Osteocyte (in vitro differentiated cells): ENCODE measurements around the gene RELCH. TPM values are rescaled to one million over a fixed set of nuclear protein-coding genes. Genes with fewer than 3 reads are reported as not detected.

ENCODE experiments used
- DNase-seq: peaks from one replicate; pipeline ENCODE4 v3.0.0; 2021; ENCODE audit warnings: mixed read lengths; ENCODE audit not compliant: unreplicated experiment; ENCODE audit errors: extremely low spot score
- H3K27ac Mint-ChIP-seq: one replicate; pipeline ENCODE4 v1.8.0; 2021; ENCODE audit warnings: mild to moderate bottlenecking, mixed read lengths; ENCODE audit not compliant: unreplicated experiment
- H3K27me3 Mint-ChIP-seq: one replicate; pipeline ENCODE4 v1.8.0; 2021; ENCODE audit warnings: mixed read lengths; ENCODE audit not compliant: unreplicated experiment
- H3K36me3 Mint-ChIP-seq: one replicate; pipeline ENCODE4 v1.8.0; 2021; ENCODE audit warnings: mixed read lengths; ENCODE audit not compliant: unreplicated experiment
- H3K4me1 Mint-ChIP-seq: one replicate; pipeline ENCODE4 v1.8.0; 2021; ENCODE audit warnings: mixed read lengths; ENCODE audit not compliant: unreplicated experiment
- H3K4me3 Mint-ChIP-seq: one replicate; pipeline ENCODE4 v1.8.0; 2021; ENCODE audit warnings: mild to moderate bottlenecking, moderate library complexity, mixed read lengths; ENCODE audit not compliant: unreplicated experiment
- H3K9me3 Mint-ChIP-seq: one replicate; pipeline ENCODE4 v1.8.0; 2021; ENCODE audit warnings: mixed read lengths; ENCODE audit not compliant: unreplicated experiment
- CTCF ChIP-seq: fragments of 200-600 bp; sonication (generic); IDR thresholded peaks from 2 replicates; pipeline ENCODE4 v1.5.0; 2021; ENCODE audit warnings: antibody characterized with exemption, mild to moderate bottlenecking, moderate library complexity
- total RNA-seq: library from RNA; stranded (reverse); gene quantifications from 2 replicates; pipeline ENCODE4 v1.2.1, GENCODE V29; 2021

RELCH gene
- total RNA-seq, 1 donor from 2014 or later = 22.0 TPM

GRCh38 chr18:62151068-62151771 is 35.8 kb upstream of the RELCH start:
- Mint-ChIP-seq H3K4me3 (no peak overlapping the region), H3K4me1 (peaks cover 5% of the 10 kb centered on the region), H3K27ac (no peak overlapping the region), H3K27me3 (no peaks in the 10 kb centered on the region), H3K9me3 (no peaks in the 10 kb centered on the region), H3K36me3 (peaks cover 10% of the 10 kb centered on the region)
- no peak for TF ChIP-seq CTCF
- DNase-seq = no peak

- no peak overlapping the region for H3K27ac Mint-ChIP-seq
- H3K9me3 Mint-ChIP-seq = no peaks in the 10 kb centered on the region
- no peaks in the 10 kb centered on the region for H3K4me1 Mint-ChIP-seq
- H3K27me3 Mint-ChIP-seq = no peaks in the 10 kb centered on the region
- peaks cover 15% of the 10 kb centered on the region for H3K36me3 Mint-ChIP-seq
- TF ChIP-seq CTCF = no peak
- no peak for DNase-seq
- no peak overlapping the region for H3K4me3 Mint-ChIP-seq
Observed at GRCh38 chr18:62152844-62153243, 34.2 kb upstream of the RELCH start.

- TF ChIP-seq CTCF = no peak
- H3K4me3 Mint-ChIP-seq = no peak overlapping the region
- no peak for DNase-seq
- no peak overlapping the region for H3K27ac Mint-ChIP-seq
- H3K36me3 Mint-ChIP-seq = peaks cover 18% of the 10 kb centered on the region
- H3K27me3 Mint-ChIP-seq = no peaks in the 10 kb centered on the region
- no peaks in the 10 kb centered on the region for H3K9me3 Mint-ChIP-seq
- peaks cover 5% of the 10 kb centered on the region for H3K4me1 Mint-ChIP-seq
Observed at GRCh38 chr18:62157843-62158242, 29.2 kb upstream of the RELCH start.

- DNase-seq = no peak
- peaks cover 3% of the 10 kb centered on the region for H3K36me3 Mint-ChIP-seq
- no peaks in the 10 kb centered on the region for H3K9me3 Mint-ChIP-seq
- no peak overlapping the region for H3K27ac Mint-ChIP-seq
- no peaks in the 10 kb centered on the region for H3K27me3 Mint-ChIP-seq
- H3K4me1 Mint-ChIP-seq = peaks cover 11% of the 10 kb centered on the region
- no peak overlapping the region for H3K4me3 Mint-ChIP-seq
- no peak for TF ChIP-seq CTCF
Observed at GRCh38 chr18:62164310-62164709, 22.7 kb upstream of the RELCH start.

- Mint-ChIP-seq H3K36me3 (no peaks in the 10 kb centered on the region), H3K27ac (no peak overlapping the region), H3K9me3 (no peaks in the 10 kb centered on the region), H3K4me1 (peaks cover 12% of the 10 kb centered on the region), H3K4me3 (no peak overlapping the region), H3K27me3 (no peaks in the 10 kb centered on the region)
- DNase-seq = no peak
- no peak for TF ChIP-seq CTCF
Observed at GRCh38 chr18:62164855-62165487, 22.1 kb upstream of the RELCH start.
